K562 (cell line): Measurements from ENCODE around the gene RNF113A. TPM values are rescaled to one million over a fixed set of nuclear protein-coding genes. Genes with fewer than 3 reads are reported as not detected.

ENCODE experiments used
- ARID3A ChIP-seq: IDR thresholded peaks from 2 replicates; pipeline ENCODE4 v1.6.1; 2012; ENCODE audit warnings: low read depth, low read length, improper control_type of control experiment, borderline replicate concordance
- CBX1 ChIP-seq: sonication (generic); IDR thresholded peaks from 2 replicates; pipeline ENCODE4 v1.6.1; 2016; ENCODE audit warnings: antibody characterized with exemption, low read depth, mild to moderate bottlenecking
- CREBBP ChIP-seq: IDR thresholded peaks from one replicate; pipeline ENCODE4 v1.6.1; 2012; ENCODE audit warnings: low read depth, mild to moderate bottlenecking, control low read depth, inconsistent platforms, low read length
- DPF2 ChIP-seq: fragments of 450-650 bp; IDR thresholded peaks from 2 replicates; pipeline ENCODE4 v1.6.1; 2016
- FOXJ3 ChIP-seq: sonication (generic); formaldehyde crosslinking; IDR thresholded peaks from 2 replicates; pipeline ENCODE4 v1.4.0; 2020; ENCODE audit warnings: mild to moderate bottlenecking, missing genetic modification reagents
- KAT8 ChIP-seq: fragments of 450-650 bp; IDR thresholded peaks from 2 replicates; pipeline ENCODE4 v1.6.1; 2016; ENCODE audit warnings: low read depth, mild to moderate bottlenecking
- L3MBTL2 ChIP-seq: fragments of 450-650 bp; IDR thresholded peaks from 2 replicates; pipeline ENCODE4 v1.6.1; 2016; ENCODE audit warnings: mild to moderate bottlenecking, moderate library complexity
- MAFG ChIP-seq: fragments of 450-650 bp; conservative IDR thresholded peaks from 2 replicates; pipeline ENCODE4 v1.6.1; 2016; ENCODE audit warnings: missing genetic modification characterization, missing compliant biosample characterization
- MBD2 ChIP-seq: sonication (generic); IDR thresholded peaks from 2 replicates; pipeline ENCODE4 v1.6.1; 2016; ENCODE audit warnings: low read depth, borderline replicate concordance
- PHB2 ChIP-seq: fragments of 450-650 bp; IDR thresholded peaks from 2 replicates; pipeline ENCODE4 v1.6.1; 2017; ENCODE audit warnings: low read depth
- RREB1 ChIP-seq: fragments of 250-450 bp; sonication (Bioruptor Pico); IDR thresholded peaks from 2 replicates; pipeline ENCODE4 v1.4.0; 2020
- SREBF2 ChIP-seq: sonication (generic); formaldehyde crosslinking; IDR thresholded peaks from 2 replicates; pipeline ENCODE4 v1.4.0; 2020; ENCODE audit warnings: mild to moderate bottlenecking, missing genetic modification reagents
- SRF ChIP-seq, 2 experiments: fragments of 250-450, 450-650 bp in 1 of 2; sonication (Bioruptor Pico) in 1 of 2; sonication (generic) in 1 of 2; formaldehyde crosslinking; IDR thresholded peaks; 2 replicates each; pipeline versions ENCODE4 v1.5.0 to v1.5.1; 2020 to 2022; ENCODE audit warnings: mild to moderate bottlenecking in 1 of 2, missing genetic modification reagents in 1 of 2
- TAF7 ChIP-seq: fragments of 450-650 bp; IDR thresholded peaks from 2 replicates; pipeline ENCODE4 v1.6.1; 2016; ENCODE audit warnings: missing genetic modification characterization, missing compliant biosample characterization
- ZBTB34 ChIP-seq: fragments of 250-450 bp; sonication (Bioruptor Pico); IDR thresholded peaks from 2 replicates; pipeline ENCODE4 v1.8.0; 2021; ENCODE audit warnings: mild to moderate bottlenecking, moderate library complexity
- ZNF707 ChIP-seq: fragments of 250-450 bp; sonication (Bioruptor Pico); conservative IDR thresholded peaks from 2 replicates; pipeline ENCODE4 v1.8.0; 2022; ENCODE audit warnings: inconsistent platforms, mild to moderate bottlenecking, moderate library complexity
- polyA plus RNA-seq, 8 experiments: library from polyadenylated mRNA; depleted of rRNA in 4 of 8; stranded (reverse) in 5 of 8; unstranded in 3 of 8; fragments of >200 nt; fragmentation: Nextera tagmentation in 2 of 8; fragmentation: Illumina TruSeq in 1 of 8; extraction: Ambion mirVana in 2 of 8; extraction: Trizol in 1 of 8; gene quantifications; 2 replicates each; pipeline versions ENCODE4 v1.2.1 to v1.2.3, GENCODE V29; 2011 to 2014; ENCODE audit warnings: inconsistent platforms in 1 of 8, missing spikeins in 1 of 8
- total RNA-seq, 7 experiments: library from RNA; depleted of rRNA in 6 of 7; stranded (reverse); fragments of >200 nt in 6 of 7; fragmentation: Illumina TruSeq in 2 of 7; extraction: Trizol in 2 of 7; gene quantifications; 2 replicates each; pipeline versions ENCODE4 v1.2.1 to v1.2.3, GENCODE V29; 2011 to 2021; ENCODE audit warnings: low replicate concordance in 1 of 7
- TF ChIP-seq, protein P1 (sequence below): sonication (generic); formaldehyde crosslinking; IDR thresholded peaks from 2 replicates; pipeline ENCODE4 v1.8.0; 2022; ENCODE audit warnings: missing genetic modification reagents, mild to moderate bottlenecking, borderline replicate concordance

The RNF113A gene
- total and polyA plus RNA-seq, 9 of the 15 experiments (the other 6 are each of a cell fraction or from before 2014, with no cell fraction given) = 21.2 to 38.4 (median 28.1) TPM

- TF ChIP-seq ARID3A (no peak), CREBBP (no peak), PHB2 (no peak), ZBTB34 (CRISPR knock-in tag) (no peak), TAF7 (tag) (no peak; the same call in none of the 2 replicates), ZNF707 (CRISPR knock-in tag) (no peak), SREBF2 (CRISPR knock-in tag) (no peak), FOXJ3 (no peak), KAT8 (no peak), L3MBTL2 (peak; percentile 87), MAFG (tag) (no peak), CBX1 (0 out of 2 replicates have a peak, but pooled peaks have one; percentile 48), MBD2 (peak; percentile 37; the same call in 1 of the 2 replicates), DPF2 (no peak; the same call in 1 of the 2 replicates), RREB1 (CRISPR knock-in tag) (no peak), SRF (CRISPR knock-in tag; IDR thresholded peaks at IDR 0.05) (peak in 1 of 2 experiments; percentile 60; a peak in 1 of 4 replicates)
- TF ChIP-seq, protein P1, sequence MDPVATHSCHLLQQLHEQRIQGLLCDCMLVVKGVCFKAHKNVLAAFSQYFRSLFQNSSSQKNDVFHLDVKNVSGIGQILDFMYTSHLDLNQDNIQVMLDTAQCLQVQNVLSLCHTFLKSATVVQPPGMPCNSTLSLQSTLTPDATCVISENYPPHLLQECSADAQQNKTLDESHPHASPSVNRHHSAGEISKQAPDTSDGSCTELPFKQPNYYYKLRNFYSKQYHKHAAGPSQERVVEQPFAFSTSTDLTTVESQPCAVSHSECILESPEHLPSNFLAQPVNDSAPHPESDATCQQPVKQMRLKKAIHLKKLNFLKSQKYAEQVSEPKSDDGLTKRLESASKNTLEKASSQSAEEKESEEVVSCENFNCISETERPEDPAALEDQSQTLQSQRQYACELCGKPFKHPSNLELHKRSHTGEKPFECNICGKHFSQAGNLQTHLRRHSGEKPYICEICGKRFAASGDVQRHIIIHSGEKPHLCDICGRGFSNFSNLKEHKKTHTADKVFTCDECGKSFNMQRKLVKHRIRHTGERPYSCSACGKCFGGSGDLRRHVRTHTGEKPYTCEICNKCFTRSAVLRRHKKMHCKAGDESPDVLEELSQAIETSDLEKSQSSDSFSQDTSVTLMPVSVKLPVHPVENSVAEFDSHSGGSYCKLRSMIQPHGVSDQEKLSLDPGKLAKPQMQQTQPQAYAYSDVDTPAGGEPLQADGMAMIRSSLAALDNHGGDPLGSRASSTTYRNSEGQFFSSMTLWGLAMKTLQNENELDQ = no peak
Observed at GRCh38 chrX:119871599-119872395, at the start of gene RNF113A, which contains the start of gene NDUFA1 (continued).
